Daoy (cell line): Measurements from ENCODE around the gene TRMT10B. TPM values are rescaled to one million over a fixed set of nuclear protein-coding genes. Genes with fewer than 3 reads are reported as not detected.
"Not testable (repeated sequence)": the region's sequence is repeated elsewhere in the genome, so short reads cannot be mapped to it uniquely, and the experiment has no call there.

ENCODE experiments used
- DNase-seq: peaks from one replicate; pipeline ENCODE4 v3.0.0-alpha.2; 2015; ENCODE audit warnings: low read depth
- total RNA-seq: library from RNA; depleted of rRNA; stranded (reverse); fragments of >200 nt; shearing (Covaris generic); gene quantifications from 2 replicates; pipeline ENCODE4 v1.2.3, GENCODE V29; 2014

TRMT10B gene
- total RNA-seq, 1 experiment from 2014 or later = 2.5 TPM

GRCh38 chr9:37751186-37751585 is 2.4 kb upstream of the TRMT10B start:
- no peak for DNase-seq

- not testable (repeated sequence) for DNase-seq
Observed at GRCh38 chr9:37751704-37752103, 1.9 kb upstream of the TRMT10B start.

- not testable (repeated sequence) for DNase-seq
Observed at GRCh38 chr9:37752112-37752511, 1.5 kb upstream of the TRMT10B start.

GRCh38 chr9:37752642-37753488 is 740 bp upstream of the TRMT10B start:
- no peak for DNase-seq

- no peak for DNase-seq
Observed at GRCh38 chr9:37758747-37759146, 5.1 kb downstream of the TRMT10B start.

GRCh38 chr9:37760416-37761161 is 7.0 kb downstream of the TRMT10B start:
- DNase-seq = no peak

- DNase-seq = no peak
Observed at GRCh38 chr9:37761511-37761910, 7.9 kb downstream of the TRMT10B start.

GRCh38 chr9:37765263-37765662 is 11.7 kb downstream of the TRMT10B start:
- DNase-seq = not testable (repeated sequence)

- DNase-seq = no peak
Observed at GRCh38 chr9:37769306-37769705, 15.7 kb downstream of the TRMT10B start.

- no peak for DNase-seq
Observed at GRCh38 chr9:37769995-37770394, 16.4 kb downstream of the TRMT10B start.

- DNase-seq = no peak
Observed at GRCh38 chr9:37775216-37775919, 21.8 kb downstream of the TRMT10B start.

- DNase-seq = peak; percentile 56
Observed at GRCh38 chr9:37776328-37776727, 22.7 kb downstream of the TRMT10B start.

- no peak for DNase-seq
Observed at GRCh38 chr9:37778534-37778933, 24.9 kb downstream of the TRMT10B start.

- no peak for DNase-seq
Observed at GRCh38 chr9:37784291-37784615, 30.6 kb downstream of the TRMT10B start.

- DNase-seq = peak; percentile 95
Observed at GRCh38 chr9:37784616-37785483, 31.2 kb downstream of the TRMT10B start, which contains the start of gene EXOSC3. Gene EXOSC3 (minus strand): TSS chr9:37785064. CDS start chr9:37785044, 20 bp downstream.

- no peak for DNase-seq
Observed at GRCh38 chr9:37787059-37787458, 33.5 kb downstream of the TRMT10B start.

- no peak for DNase-seq
Observed at GRCh38 chr9:37788332-37788731, 34.7 kb downstream of the TRMT10B start.

GRCh38 chr9:37790096-37790495 is 36.5 kb downstream of the TRMT10B start:
- DNase-seq = no peak

- no peak for DNase-seq
Observed at GRCh38 chr9:37792122-37792521, 38.5 kb downstream of the TRMT10B start.

- DNase-seq = no peak
Observed at GRCh38 chr9:37796232-37796631, 42.6 kb downstream of the TRMT10B start.

GRCh38 chr9:37798677-37799076 is 45.1 kb downstream of the TRMT10B start:
- DNase-seq = no peak
